ENCODE data around the gene GLOD4. TPM values are rescaled to one million over a fixed set of nuclear protein-coding genes. Genes with fewer than 3 reads are reported as not detected.

GLOD4 gene
- total and polyA plus RNA-seq, 10 of the 15 experiments (the other 5 are each of a cell fraction or from before 2014, with no cell fraction given), result 40.8 to 107 (median 81.2) TPM

DNA sequence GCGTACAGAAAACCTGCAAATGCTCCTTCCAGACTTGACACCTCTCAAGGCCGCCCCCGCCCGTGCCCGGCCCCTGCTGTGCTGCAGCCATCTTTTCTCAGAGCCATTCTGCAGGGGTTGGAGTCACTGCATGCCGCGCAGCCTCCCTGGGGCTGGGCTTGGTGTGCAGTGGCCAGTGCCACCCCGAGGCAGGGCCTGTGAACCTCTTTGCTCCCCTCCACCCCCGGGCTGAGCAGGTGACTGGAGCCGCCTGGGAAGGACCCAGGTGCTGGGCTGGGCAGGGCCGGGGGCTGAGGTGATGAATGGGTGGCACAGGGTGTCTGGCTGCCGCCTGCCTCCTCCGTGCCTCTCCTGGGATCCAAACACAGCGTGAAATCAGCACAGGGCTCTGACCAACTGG lies 20.4 kb upstream of the GLOD4 start:
- no TSS peak for BruUV-seq (replicated peaks)
- CTCF ChIA-PET, result no interaction called here

More for the DNA sequence above, 20.4 kb upstream of the GLOD4 start:
- ChIA-PET RAD21 (ENCODE audit: unreplicated experiment) (no interaction called here), POLR2A (no interaction called here), SMC1A (ENCODE audit: uncharacterized antibody, unreplicated experiment) (no interaction called here)
- Histone ChIP-seq H3K79me2 (ENCODE audit: control insufficient read depth, insufficient read depth, low read length) (no peaks in the 10 kb centered on the region), H3K9ac (ENCODE audit: control insufficient read depth, insufficient read depth, low read length) (no peak overlapping the region), H3K9me3 (replicated peaks; ENCODE audit: control insufficient read depth, insufficient read depth, low read length) (no peaks in the 10 kb centered on the region), H4K20me1 (ENCODE audit: control insufficient read depth, insufficient read depth) (no peaks in the 10 kb centered on the region), H2AFZ (ENCODE audit: control insufficient read depth, low read depth, low read length) (no peak overlapping the region), H3K4me3 (no peak overlapping the region), H3K4me2 (ENCODE audit: control insufficient read depth, insufficient read depth) (no peak overlapping the region), H3K4me1 (ENCODE audit: control insufficient read depth, insufficient read depth, low read length) (no peaks in the 10 kb centered on the region), H3K27me3 (replicated peaks in 1 of 2; ENCODE audit: control insufficient read depth in 2 of 2, insufficient read depth in 2 of 2, low read length in 1 of 2) (no peaks in the 10 kb centered on the region), H3K27ac (ENCODE audit: control insufficient read depth, insufficient read depth) (no peak overlapping the region), H3K36me3 (ENCODE audit: control insufficient read depth in 2 of 2, insufficient read depth in 2 of 2, low read length in 1 of 2) (no peaks in the 10 kb centered on the region)
- ATAC-seq (no peak), DNase-seq (ENCODE audit: low read depth, low spot score) (no peak), FAIRE-seq (no peak)
- in situ Hi-C loops (cut with MboI), result no loop called here
- no peak for TF ChIP-seq NR2F1 (conservative IDR thresholded peaks at IDR 0.05)
- TF ChIP-seq ZNF384 (IDR thresholded peaks at IDR 0.05; ENCODE audit: borderline replicate concordance, low read depth, low read length), result no peak
- TF ChIP-seq, protein P1, sequence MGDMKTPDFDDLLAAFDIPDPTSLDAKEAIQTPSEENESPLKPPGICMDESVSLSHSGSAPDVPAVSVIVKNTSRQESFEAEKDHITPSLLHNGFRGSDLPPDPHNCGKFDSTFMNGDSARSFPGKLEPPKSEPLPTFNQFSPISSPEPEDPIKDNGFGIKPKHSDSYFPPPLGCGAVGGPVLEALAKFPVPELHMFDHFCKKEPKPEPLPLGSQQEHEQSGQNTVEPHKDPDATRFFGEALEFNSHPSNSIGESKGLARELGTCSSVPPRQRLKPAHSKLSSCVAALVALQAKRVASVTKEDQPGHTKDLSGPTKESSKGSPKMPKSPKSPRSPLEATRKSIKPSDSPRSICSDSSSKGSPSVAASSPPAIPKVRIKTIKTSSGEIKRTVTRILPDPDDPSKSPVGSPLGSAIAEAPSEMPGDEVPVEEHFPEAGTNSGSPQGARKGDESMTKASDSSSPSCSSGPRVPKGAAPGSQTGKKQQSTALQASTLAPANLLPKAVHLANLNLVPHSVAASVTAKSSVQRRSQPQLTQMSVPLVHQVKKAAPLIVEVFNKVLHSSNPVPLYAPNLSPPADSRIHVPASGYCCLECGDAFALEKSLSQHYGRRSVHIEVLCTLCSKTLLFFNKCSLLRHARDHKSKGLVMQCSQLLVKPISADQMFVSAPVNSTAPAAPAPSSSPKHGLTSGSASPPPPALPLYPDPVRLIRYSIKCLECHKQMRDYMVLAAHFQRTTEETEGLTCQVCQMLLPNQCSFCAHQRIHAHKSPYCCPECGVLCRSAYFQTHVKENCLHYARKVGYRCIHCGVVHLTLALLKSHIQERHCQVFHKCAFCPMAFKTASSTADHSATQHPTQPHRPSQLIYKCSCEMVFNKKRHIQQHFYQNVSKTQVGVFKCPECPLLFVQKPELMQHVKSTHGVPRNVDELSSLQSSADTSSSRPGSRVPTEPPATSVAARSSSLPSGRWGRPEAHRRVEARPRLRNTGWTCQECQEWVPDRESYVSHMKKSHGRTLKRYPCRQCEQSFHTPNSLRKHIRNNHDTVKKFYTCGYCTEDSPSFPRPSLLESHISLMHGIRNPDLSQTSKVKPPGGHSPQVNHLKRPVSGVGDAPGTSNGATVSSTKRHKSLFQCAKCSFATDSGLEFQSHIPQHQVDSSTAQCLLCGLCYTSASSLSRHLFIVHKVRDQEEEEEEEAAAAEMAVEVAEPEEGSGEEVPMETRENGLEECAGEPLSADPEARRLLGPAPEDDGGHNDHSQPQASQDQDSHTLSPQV (IDR thresholded peaks at IDR 0.05), result no peak
- intact Hi-C loops (cut with micrococcal nuclease; ENCODE audit: unreplicated experiment), result no loop called here
- WGBS (ENCODE audit: insufficient coverage, insufficient replicate concordance, low lambda C conversion rate, missing lambda C conversion rate), result 57% methylated on average over 14 of the region's 14 CpGs

All from GM12878 (cell line).